ENCODE measurements around the gene PNMA8C. TPM values are rescaled to one million over a fixed set of nuclear protein-coding genes. Genes with fewer than 3 reads are reported as not detected.

The PNMA8C gene
- polyA plus RNA-seq, 1 of the 3 experiments (the other 2 are of a cell fraction) = 1.3 TPM

DNA sequence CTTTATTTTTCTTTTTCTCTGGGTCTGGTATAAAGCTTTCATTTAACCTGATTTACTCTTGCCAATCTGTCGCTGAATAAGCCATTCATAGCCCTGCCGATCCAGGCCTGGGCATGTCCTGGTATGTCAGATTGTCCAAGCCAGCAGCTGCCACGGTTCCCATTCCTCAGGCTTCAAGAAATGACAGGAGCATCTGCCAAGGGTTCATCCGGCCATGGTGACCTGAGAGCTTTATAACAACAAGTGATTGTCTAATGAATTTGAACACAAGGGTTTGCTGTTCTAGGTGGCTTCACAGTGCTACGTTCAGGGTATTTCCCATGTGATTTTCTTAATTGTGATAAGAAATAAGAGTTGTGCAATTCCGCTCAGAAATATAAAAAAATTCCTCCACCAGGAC is 22.6 kb upstream of the PNMA8C start:
- 75% methylated on average over 6 of the region's 6 CpGs for WGBS (ENCODE audit: low lambda C conversion rate)
- Histone ChIP-seq H3K9me3 (no peaks in the 10 kb centered on the region), H3K27ac (ENCODE audit: low read depth in 2 of 2, low read length in 1 of 2) (no peak overlapping the region), H3K9me2 (no peaks in the 10 kb centered on the region), H3K79me2 (ENCODE audit: insufficient read depth) (no peaks in the 10 kb centered on the region), H3K27me3 (ENCODE audit: insufficient read depth) (no peaks in the 10 kb centered on the region), H3K4me2 (no peak overlapping the region), H3F3A (replicated peaks; ENCODE audit: insufficient read depth) (no peaks in the 10 kb centered on the region), H3K4me3 (ENCODE audit: low read depth in 2 of 2, low read length in 1 of 2) (no peak overlapping the region), H2AFZ (ENCODE audit: low read depth) (no peak overlapping the region), H3K9ac (no peak overlapping the region), H3K36me3 (replicated peaks in 1 of 2; ENCODE audit: control insufficient read depth in 1 of 2, insufficient read depth in 2 of 2, low read length in 1 of 2) (no peaks in the 10 kb centered on the region), H3K4me1 (ENCODE audit: control insufficient read depth in 1 of 2, insufficient read depth in 2 of 2, low read depth in 1 of 2, low read length in 1 of 2) (no peaks in the 10 kb centered on the region; a peak in 1 of 4 replicates), H4K20me1 (ENCODE audit: insufficient read depth) (no peaks in the 10 kb centered on the region)
- no peak for TF ChIP-seq SMC3 (IDR thresholded peaks at IDR 0.05; ENCODE audit: low read depth, low read length)
- no peak for TF ChIP-seq SIN3A (IDR thresholded peaks at IDR 0.05; ENCODE audit: borderline replicate concordance, low read depth, low read length)
- no peak for TF ChIP-seq TEAD4 (IDR thresholded peaks at IDR 0.05; ENCODE audit: borderline replicate concordance, insufficient read depth)
- no peak for TF ChIP-seq JUND (IDR thresholded peaks at IDR 0.05)
- TF ChIP-seq, protein P1, sequence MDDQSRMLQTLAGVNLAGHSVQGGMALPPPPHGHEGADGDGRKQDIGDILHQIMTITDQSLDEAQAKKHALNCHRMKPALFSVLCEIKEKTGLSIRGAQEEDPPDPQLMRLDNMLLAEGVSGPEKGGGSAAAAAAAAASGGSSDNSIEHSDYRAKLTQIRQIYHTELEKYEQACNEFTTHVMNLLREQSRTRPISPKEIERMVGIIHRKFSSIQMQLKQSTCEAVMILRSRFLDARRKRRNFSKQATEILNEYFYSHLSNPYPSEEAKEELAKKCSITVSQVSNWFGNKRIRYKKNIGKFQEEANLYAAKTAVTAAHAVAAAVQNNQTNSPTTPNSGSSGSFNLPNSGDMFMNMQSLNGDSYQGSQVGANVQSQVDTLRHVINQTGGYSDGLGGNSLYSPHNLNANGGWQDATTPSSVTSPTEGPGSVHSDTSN (IDR thresholded peaks at IDR 0.05) = no peak
- TF ChIP-seq FOSL2 (IDR thresholded peaks at IDR 0.05; ENCODE audit: borderline replicate concordance, low read depth) = no peak
- no peak for TF ChIP-seq MXI1 (IDR thresholded peaks at IDR 0.05; ENCODE audit: low read depth, low read length)
- no peak for TF ChIP-seq CHD2 (IDR thresholded peaks at IDR 0.05; ENCODE audit: low read length, partially characterized antibody)
- TF ChIP-seq, protein P2, sequence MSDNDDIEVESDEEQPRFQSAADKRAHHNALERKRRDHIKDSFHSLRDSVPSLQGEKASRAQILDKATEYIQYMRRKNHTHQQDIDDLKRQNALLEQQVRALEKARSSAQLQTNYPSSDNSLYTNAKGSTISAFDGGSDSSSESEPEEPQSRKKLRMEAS (IDR thresholded peaks at IDR 0.05; ENCODE audit: low read depth) = no peak
- no peak for TF ChIP-seq EP300 (IDR thresholded peaks at IDR 0.05; ENCODE audit: borderline replicate concordance in 1 of 2, low read depth in 1 of 2, low read length in 1 of 2)
- DNase-seq = no peak
- ChIA-PET POLR2A (no interaction called here), CTCF (interaction anchor here (0.8 to 2.3 kb wide), 6 partner anchors 10 to 63 kb away, joined by 3 to 11 read pairs (median 4); no protein-coding TSS in a partner anchor)

GRCh38 chr19:46450737-46451136 is 22.0 kb upstream of the PNMA8C start:
- Histone ChIP-seq H3K27me3 (ENCODE audit: insufficient read depth) (no peaks in the 10 kb centered on the region), H3F3A (replicated peaks; ENCODE audit: insufficient read depth) (no peaks in the 10 kb centered on the region), H2AFZ (ENCODE audit: low read depth) (no peak overlapping the region), H3K9me2 (no peaks in the 10 kb centered on the region), H3K27ac (ENCODE audit: low read depth in 2 of 2, low read length in 1 of 2) (no peak overlapping the region), H3K79me2 (ENCODE audit: insufficient read depth) (no peaks in the 10 kb centered on the region), H3K4me1 (ENCODE audit: control insufficient read depth in 1 of 2, insufficient read depth in 2 of 2, low read depth in 1 of 2, low read length in 1 of 2) (no peaks in the 10 kb centered on the region; a peak in 1 of 4 replicates), H3K9ac (no peak overlapping the region), H4K20me1 (ENCODE audit: insufficient read depth) (no peaks in the 10 kb centered on the region), H3K4me2 (no peak overlapping the region), H3K4me3 (ENCODE audit: low read depth in 2 of 2, low read length in 1 of 2) (no peak overlapping the region), H3K36me3 (replicated peaks in 1 of 2; ENCODE audit: control insufficient read depth in 1 of 2, insufficient read depth in 2 of 2, low read length in 1 of 2) (no peaks in the 10 kb centered on the region), H3K9me3 (no peaks in the 10 kb centered on the region)
- ChIA-PET CTCF (interaction anchor here (0.8 to 2.3 kb wide), 4 partner anchors 23 to 63 kb away, joined by 3 to 11 read pairs (median 4); no protein-coding TSS in a partner anchor), POLR2A (no interaction called here)
- WGBS (ENCODE audit: low lambda C conversion rate) = 81% methylated on average over 5 of the region's 5 CpGs
- DNase-seq = no peak
- TF ChIP-seq FOXM1 (IDR thresholded peaks at IDR 0.05; ENCODE audit: low read depth) (no peak), ELF1 (IDR thresholded peaks at IDR 0.05) (no peak), FOSL2 (IDR thresholded peaks at IDR 0.05; ENCODE audit: borderline replicate concordance, low read depth) (no peak), NRF1 (IDR thresholded peaks at IDR 0.05; ENCODE audit: low read depth, low read length) (no peak), NFIC (IDR thresholded peaks at IDR 0.05; ENCODE audit: borderline replicate concordance) (no peak), RAD21 (IDR thresholded peaks at IDR 0.05; ENCODE audit: low read length) (no peak), CHD2 (IDR thresholded peaks at IDR 0.05; ENCODE audit: low read length, partially characterized antibody) (no peak), USF2 (IDR thresholded peaks at IDR 0.05; ENCODE audit: borderline replicate concordance, low read depth, low read length) (no peak), MXI1 (IDR thresholded peaks at IDR 0.05; ENCODE audit: low read depth, low read length) (no peak), MEF2A (IDR thresholded peaks at IDR 0.05; ENCODE audit: borderline replicate concordance, low read depth) (no peak)
- TF ChIP-seq, protein P2 (IDR thresholded peaks at IDR 0.05; ENCODE audit: low read depth) = no peak

Measured in SK-N-SH (cell line).